ENCODE measurements around the gene JADE1.

Gene JADE1

DNA sequence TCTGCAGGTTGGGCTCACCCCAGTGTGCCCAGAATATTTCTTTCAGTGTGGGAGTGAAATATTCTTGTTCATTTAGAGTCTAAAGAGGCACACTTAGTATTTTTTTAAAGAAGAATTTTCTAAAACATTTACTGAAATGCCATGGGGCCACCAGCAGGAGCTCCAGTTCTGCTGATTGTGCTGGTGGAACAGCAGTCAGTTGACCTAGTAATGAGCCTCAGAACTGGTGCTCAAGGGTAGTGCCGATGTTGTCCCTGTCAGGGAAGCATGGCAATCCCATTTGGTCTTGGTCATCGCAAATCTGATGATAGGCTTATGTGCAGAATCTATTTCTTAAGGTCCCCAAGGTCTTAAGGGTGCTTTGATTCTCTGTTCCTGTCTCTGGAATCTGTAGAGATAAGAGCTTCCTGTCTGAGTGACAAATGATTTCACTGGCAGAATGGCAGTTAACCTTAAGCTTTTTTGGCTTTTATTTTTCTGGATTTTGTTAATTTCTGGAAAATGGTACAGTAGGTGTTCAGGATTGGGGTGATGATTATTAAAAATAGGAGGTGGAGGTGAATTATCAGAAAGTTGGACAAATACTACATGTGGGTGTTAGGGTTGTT, 31.3 kb downstream of the JADE1 start:
- ChIA-PET CTCF (interaction anchor here (0.9 to 1.8 kb wide), 3 partner anchors 16 to 266 kb away, joined by 3 to 7 read pairs (median 4); no protein-coding TSS in a partner anchor), POLR2A (interaction anchor here (0.6 kb wide), 1 partner anchor 266 kb away, joined by 3 read pairs; no protein-coding TSS in a partner anchor)
- no peak for TF ChIP-seq CTCF (IDR thresholded peaks at IDR 0.05; ENCODE audit: insufficient read depth, low read length, missing control alignments)
- no peak for DNase-seq (ENCODE audit: low read depth, low spot score)
- H3K4me3 ChIP-seq (ENCODE audit: low read depth, low read length): no peak overlapping the region

DNA sequence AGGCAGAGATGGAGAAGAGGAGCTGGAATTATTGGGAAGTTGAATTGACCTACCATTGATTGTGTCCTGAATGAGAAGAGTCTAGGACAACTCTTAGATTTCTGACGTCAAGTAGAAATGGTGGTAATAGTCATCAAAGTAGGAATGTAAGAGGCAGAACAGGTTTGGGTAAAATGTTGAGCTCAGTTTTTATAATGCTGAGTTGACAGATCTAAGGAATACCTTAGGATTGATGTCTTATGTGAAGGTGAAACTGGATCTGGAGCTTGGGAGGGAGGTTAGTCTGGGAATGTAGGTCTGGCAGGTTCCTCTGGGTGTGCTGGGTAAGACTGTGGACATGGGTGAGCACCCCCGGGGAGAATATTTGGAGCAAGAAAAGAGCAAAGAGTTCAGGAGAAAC, 31.9 kb downstream of the JADE1 start:
- CTCF ChIA-PET: interaction anchor here (0.7 to 1.8 kb wide), 3 partner anchors 13 to 22 kb away, joined by 3 to 7 read pairs (median 4); no protein-coding TSS in a partner anchor
- POLR2A ChIA-PET: interaction anchor here (0.6 kb wide), 1 partner anchor 267 kb away, joined by 3 read pairs; no protein-coding TSS in a partner anchor
- TF ChIP-seq CTCF (IDR thresholded peaks at IDR 0.05; ENCODE audit: insufficient read depth, low read length, missing control alignments): no peak
- H3K4me3 ChIP-seq (ENCODE audit: low read depth, low read length): no peak overlapping the region
- DNase-seq (ENCODE audit: low read depth, low spot score): no peak

DNA sequence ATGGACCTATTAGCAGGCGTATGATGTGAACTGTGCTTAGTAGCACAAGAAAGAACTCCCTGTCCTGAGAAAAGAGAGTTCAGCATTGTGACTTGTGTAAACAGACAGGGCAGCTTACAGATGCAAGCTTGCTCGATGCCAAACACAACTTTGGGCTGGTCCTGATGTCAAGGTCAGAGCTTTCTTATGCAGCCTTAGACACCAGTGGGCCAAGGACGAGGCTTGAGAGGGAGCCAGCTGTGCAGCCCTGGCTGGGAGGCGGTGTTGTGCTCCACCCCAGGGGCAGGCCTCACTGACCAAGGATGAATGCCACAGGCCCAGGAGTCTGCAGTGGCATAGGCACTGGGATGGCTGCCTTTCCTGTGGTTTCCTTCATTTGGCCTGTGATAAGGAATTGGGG, 35.4 kb downstream of the JADE1 start:
- DNase-seq (ENCODE audit: low read depth, low spot score): no peak
- ChIA-PET CTCF (interaction anchor here (1.5 to 3.6 kb wide), 2 partner anchors 19 to 391 kb away, joined by 5 to 13 read pairs; no protein-coding TSS in a partner anchor), POLR2A (no interaction called here)
- TF ChIP-seq CTCF (IDR thresholded peaks at IDR 0.05; ENCODE audit: insufficient read depth, low read length, missing control alignments): no peak
- no peak overlapping the region for H3K4me3 ChIP-seq (ENCODE audit: low read depth, low read length)

GRCh38 chr4:128846063-128846462, 36.6 kb downstream of the JADE1 start:
- H3K4me3 ChIP-seq (ENCODE audit: low read depth, low read length): no peak overlapping the region
- no peak for TF ChIP-seq CTCF (IDR thresholded peaks at IDR 0.05; ENCODE audit: insufficient read depth, low read length, missing control alignments)
- DNase-seq (ENCODE audit: low read depth, low spot score): no peak
- POLR2A ChIA-PET: no interaction called here
- CTCF ChIA-PET: interaction anchor here (1.5 to 3.6 kb wide), 2 partner anchors 18 to 392 kb away, joined by 5 to 13 read pairs; no protein-coding TSS in a partner anchor

- no peak for TF ChIP-seq CTCF (IDR thresholded peaks at IDR 0.05; ENCODE audit: insufficient read depth, low read length, missing control alignments)
- H3K4me3 ChIP-seq (ENCODE audit: low read depth, low read length): no peak overlapping the region
- ChIA-PET POLR2A (no interaction called here), CTCF (no interaction called here)
- no peak for DNase-seq (ENCODE audit: low read depth, low spot score)
Observed at GRCh38 chr4:128847082-128847724, 37.7 kb downstream of the JADE1 start.

GRCh38 chr4:128848461-128848860, 39.0 kb downstream of the JADE1 start:
- CTCF ChIA-PET: no interaction called here
- no peak for TF ChIP-seq CTCF (IDR thresholded peaks at IDR 0.05; ENCODE audit: insufficient read depth, low read length, missing control alignments)

More at GRCh38 chr4:128848461-128848860, 39.0 kb downstream of the JADE1 start:
- no peak overlapping the region for H3K4me3 ChIP-seq (ENCODE audit: low read depth, low read length)
- POLR2A ChIA-PET: no interaction called here
- DNase-seq (ENCODE audit: low read depth, low spot score): no peak

Measured in AG04449 (cell line).